NCI-H1694 treated with DMSO at 0.1 percent for 48 hours (cell line): ENCODE measurements around the gene SF3B5.
"Not testable (repeated sequence)": the region's sequence is repeated elsewhere in the genome, so short reads cannot be mapped to it uniquely, and the experiment has no call there.

ENCODE experiments used
- DNase-seq: peaks from one replicate; lab custom pipeline; 2025; lab: John Stamatoyannopoulos, UW

The SF3B5 gene

DNA sequence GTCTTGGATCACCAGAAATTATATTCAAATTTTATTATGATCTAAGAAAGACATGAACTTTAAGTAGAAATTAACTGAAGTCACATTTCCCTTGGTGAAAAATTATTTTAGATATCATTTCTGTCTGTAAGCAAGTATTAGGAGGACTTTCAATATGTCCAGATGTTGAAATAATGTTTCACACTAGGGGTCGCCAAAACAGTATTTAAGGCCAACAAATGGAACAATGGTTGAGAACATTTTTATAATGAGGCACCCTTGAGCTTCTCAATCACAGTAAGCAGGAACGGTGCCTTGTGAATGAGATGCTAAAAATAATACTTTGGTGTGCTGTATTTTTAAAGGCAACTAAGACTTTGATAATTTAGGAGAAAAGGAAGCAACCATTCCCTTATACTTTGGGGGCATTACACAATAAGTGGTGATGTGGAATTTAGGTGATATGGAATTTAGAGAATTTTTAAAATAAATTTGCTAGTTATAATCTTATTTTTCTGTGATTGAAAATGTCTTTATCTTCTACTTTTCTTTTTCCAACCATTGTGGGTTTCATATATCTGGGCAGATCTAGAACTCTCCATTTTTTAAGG lies 9.6 kb upstream of the SF3B5 start:
- peak; percentile 43 for DNase-seq

DNA sequence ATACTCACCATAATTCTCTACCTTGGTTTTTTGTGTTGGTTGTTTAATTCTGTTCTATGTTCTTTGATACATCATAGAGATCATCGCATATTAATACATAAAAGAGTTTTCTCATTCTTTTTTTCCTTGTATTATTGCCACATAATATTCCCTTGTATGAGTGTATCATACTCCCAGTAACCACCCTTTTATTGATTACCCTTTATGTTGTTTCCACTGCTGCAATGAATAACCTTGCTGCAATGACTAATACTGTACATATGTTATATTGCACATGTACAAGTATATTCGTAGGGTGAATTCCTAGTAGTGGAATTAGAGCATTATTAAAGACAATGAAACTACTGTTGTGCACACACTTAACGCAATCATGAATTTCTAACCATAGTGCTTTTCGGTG lies 9.1 kb upstream of the SF3B5 start:
- DNase-seq, result no peak

DNA sequence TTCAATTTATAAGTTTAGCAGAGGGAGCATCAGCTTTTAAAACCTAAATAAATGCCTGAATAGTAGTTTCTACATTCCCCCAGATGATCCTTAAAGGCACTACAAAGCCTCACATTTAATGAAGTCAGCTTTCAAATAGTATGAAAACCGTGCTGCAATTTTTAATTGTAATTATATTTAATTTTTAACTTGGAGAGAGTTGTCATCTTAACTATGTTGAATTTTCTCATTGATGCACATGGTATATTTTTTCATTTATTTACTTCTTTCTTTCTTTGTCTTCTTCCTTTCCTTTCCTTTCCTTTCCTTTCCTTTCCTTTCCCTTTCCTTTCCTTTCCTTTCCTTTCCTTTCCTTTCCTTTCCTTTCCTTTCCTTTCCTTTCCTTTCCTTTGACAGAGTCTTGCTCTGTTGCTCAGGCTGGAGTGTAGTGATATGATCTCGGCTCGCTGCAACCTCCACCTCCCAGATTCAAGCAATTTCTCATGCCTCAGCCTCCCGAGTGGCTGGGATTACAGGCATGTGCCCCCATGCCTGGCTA lies 7.7 kb upstream of the SF3B5 start:
- no peak for DNase-seq

DNA sequence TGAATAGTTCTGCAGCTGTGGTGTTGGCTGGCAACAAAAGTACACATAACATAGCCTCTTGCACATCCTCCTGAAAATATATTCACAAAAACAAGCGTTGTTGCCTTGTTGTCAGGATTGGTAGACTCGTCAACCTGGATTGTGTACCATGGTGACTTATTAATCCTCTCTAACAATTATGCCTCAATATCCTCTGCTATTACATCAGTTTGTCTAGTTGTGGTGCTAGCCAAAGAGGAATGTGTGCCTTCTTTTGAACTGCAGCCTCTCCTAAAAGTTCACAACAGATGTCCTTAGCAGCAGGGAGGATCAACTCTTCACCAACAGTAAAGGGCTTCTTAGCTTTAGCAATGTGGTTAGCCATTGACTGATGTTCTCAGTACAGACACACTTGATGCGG lies 3.6 kb upstream of the SF3B5 start:
- no peak for DNase-seq

DNA sequence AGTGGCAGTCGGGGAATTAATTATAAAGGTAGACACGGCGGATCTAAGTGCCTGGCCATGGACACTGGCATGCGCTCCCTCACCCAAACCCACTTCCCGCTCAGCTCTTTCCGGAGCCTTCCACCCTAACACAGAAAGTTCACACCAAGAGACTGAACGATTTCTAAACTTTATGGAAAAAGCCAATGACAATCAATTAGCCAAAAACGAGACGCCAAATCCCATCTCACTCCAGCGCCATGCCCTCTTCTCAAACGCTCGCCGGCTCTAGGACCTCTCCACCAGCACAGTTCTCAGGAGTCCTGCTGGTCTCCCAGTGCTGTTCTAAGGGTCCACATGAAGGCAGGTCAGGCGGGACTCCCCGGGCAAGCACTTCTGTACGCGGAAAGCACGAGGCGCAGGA lies 641 bp downstream of the SF3B5 start:
- DNase-seq, result no peak

DNA sequence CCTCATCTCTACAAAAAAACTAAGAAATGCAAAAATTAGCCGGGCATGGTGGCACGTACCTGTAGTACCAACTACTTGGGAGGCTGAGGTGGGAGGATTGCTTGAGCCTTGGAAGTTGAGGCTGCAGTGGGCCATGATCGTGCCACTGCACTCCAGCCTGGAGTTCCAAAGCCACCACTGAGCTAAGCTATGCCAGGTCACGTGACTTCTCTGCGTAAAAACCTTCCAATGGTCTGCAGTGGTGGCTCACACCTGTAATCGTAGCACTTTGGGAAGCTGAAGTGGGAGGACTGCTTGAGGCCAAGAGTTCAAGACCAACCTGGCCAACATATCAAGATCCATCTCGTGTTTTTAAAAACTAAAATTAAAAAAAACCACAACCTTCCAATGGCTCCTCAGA lies 1.7 kb downstream of the SF3B5 start:
- DNase-seq, result no peak

DNA sequence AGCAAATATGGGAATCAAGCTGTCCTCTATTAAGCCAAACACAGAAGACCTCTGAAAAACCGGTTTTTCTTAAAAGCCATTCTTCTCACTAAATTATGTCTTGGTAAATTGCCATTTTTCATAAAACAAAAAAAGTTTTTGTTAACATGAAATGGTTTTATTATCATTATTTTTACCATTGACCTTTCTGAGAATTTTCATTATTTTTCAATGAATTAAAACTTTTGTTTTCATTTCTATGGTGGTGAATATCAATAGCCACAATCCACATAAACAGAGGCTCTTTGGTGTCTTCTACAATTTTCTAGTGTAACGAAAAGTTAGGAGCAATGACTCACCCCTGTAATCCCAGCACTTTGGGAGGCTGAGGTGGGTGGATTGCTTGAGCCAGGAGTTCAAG lies 2.1 kb downstream of the SF3B5 start:
- DNase-seq, result no peak

DNA sequence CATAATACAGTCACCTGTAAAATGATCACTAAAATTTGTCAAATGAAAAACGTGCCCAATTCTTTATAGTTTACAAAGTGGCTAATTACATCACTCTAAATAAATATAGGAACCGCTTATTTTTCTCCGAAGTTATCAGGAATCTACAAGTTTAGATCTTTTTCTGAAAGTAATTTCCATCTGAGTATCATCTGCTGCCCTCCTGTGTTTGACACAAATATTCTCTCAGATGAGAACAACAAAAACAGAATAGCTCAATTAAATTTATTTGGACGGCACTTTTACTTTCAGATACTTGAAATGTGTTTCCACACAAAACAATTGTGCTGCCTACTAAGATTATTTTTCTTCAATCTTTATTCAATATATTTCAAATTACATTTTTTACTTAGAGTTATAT lies 5.0 kb downstream of the SF3B5 start:
- no peak for DNase-seq

DNA sequence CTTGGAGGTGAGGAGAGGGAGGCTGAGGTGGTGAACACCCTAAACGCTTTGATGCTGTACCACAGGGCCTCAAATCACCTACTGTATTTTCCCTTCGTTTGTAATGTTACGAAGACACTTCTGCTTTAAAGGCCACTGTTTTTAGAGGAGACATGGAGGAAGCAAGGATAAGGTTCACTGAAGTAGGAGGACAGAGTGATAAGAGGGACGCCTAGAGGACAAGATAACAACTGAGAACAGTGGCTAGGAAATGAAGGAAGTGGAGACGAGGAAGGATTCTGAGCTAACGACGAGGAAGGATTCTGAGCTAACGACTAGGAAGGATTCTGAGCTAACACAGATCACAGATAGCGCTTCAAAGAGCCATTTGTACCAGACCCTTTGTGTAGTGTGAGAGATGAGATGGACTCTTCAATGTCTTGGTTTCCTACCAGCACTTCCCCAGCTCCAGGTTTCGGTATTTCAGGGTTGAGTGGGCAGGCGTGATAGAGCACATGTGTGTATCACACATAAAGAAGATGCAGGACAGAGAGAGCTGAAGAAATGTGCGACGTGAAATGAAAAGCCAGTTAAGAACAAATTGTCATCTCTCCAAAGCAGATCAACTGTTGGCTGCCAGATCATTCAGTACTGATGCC lies 7.5 kb downstream of the SF3B5 start:
- DNase-seq, result no peak

DNA sequence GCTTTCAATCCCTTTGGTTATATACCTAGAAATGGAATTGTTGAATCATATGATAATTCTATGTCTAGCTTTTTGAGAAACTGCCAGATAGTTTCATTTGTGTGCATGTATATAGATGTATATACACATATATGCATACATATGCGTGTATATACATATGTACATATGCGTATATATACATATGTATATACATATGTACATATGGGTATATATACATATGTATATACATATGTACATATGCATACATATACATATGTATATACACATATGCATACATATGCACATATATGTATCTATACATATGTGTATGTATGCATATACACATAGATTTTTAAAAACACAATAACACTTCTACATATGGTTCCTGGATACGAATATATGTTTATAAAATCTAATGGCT lies 8.4 kb downstream of the SF3B5 start:
- no peak for DNase-seq

DNA sequence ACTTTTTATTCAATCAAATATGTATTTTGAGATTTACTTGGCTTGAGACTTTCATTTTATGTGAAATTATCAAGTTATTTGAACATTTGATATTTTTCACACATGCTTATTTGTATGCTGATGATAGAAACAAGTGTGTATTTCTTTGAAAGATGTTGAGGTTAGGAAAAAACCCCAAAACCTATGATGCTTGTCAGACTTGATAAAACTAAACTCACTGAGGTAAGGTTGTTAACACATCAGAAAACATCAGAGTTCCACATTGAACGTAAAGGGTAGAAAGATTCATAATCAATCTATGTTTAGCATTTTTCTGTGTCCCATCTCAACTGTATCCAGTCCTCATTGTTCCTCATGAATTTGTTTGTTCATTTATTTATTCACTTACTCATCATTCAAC lies 12.2 kb downstream of the SF3B5 start:
- no peak for DNase-seq

DNA sequence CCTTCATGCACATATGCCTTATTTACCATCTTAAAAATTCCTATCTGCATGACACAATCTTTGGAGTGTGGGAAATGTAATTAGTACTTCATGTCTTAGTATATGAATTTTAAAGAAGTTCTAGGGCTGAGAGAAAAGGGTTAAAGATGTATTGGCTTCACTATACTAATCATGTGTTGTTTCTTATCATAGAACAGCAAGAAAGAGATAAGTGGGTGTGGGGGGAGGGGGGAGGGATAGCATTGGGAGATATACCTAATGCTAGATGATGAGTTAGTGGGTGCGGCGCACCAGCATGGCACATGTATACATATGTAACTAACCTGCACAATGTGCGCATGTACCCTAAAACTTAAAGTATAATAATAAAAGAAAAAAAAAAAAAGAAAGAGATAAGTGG lies 13.0 kb downstream of the SF3B5 start:
- DNase-seq, result not testable (repeated sequence)

DNA sequence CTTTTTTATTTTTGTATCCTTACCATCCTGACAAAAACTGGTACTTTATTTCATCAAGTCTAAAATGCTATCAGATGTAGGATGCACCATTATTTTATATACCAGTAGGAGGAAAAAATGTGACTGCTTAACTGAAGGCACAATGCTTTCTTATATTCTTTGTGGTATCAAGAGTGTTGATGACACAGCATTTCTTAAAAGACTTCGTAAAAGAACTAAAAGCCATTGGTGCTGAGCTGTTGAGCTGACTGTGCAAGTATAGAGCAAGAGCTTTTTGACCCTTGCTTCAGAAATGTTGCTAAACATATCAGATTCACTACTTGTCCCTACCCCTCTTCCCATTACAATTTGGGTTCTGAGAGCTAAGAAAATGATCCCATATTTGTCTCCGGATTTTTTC lies 17.5 kb downstream of the SF3B5 start:
- no peak for DNase-seq

DNA sequence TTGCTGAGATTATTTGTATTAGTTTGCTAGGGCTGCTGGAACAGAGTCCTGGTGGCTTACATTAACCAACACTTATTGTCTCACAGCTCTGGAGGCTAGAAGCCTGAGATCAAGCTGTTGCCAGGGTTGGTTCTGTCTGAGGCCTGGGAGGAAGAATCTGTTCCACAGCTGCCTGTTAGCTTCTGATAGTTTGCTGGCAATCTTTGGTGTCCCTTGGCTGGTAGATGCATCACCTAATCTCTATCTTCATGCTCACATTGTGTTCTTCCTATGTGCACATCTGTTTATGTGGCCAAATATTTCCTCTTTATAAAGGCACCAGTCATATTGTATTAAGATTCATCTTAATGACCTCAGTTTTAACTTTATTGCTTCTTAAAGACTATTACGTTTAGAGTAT lies 19.5 kb downstream of the SF3B5 start:
- DNase-seq, result no peak

DNA sequence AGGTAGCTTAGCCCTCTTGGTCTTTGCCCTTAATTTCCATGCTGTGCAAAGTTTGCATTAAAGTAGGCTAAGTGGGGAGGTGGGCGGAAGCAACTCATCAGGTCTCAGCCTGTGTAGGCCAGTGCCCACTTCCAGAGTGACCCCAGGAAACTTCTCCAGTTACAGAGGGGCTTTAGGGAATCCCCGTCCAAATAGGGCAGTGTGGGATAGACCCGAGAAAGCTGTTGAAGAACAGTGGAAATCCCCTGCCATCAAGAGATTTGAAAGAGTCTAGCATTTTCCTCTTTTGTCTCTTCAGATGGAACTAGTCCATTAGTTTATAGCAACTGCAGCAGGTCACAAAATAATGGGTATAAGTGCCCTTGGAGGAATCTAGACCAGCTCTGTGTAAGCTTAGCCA lies 20.2 kb downstream of the SF3B5 start:
- DNase-seq, result no peak

DNA sequence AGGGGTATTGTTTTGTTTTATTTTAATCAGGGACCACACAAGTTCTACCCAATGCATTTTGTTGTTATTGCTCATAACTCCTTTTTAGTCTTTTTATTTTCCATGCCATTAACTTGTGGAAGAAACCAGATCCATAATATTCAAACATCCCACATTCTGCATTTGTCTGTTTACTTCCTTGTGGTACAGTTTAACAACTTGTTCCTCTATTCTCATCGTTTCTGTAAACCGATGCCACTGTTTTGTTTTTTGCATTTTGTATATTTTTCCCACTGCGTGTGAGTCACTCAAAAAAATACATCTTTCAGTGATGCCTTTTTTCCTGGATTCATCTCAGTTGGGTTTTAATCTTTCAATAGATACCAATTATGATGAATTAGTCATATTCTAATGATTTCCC lies 22.3 kb downstream of the SF3B5 start:
- no peak for DNase-seq

DNA sequence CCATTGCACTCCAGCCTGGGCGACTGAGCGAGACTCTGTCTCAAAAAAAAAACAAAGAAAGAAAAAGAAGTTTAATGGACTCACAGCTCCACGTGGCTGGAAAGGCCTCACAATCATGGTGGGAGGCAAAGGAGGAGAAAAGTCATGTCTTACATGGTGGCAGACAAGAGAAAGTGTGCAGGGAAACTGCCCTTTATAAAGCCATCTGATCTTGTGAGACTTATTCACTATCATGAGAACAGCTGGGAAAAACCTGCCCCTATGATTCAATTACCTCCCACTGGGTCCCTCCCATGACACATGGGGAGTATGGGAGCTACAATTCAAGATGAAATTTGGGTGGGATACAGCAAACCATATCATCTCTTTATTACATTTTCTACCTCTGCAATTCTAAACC lies 25.9 kb downstream of the SF3B5 start:
- no peak for DNase-seq

DNA sequence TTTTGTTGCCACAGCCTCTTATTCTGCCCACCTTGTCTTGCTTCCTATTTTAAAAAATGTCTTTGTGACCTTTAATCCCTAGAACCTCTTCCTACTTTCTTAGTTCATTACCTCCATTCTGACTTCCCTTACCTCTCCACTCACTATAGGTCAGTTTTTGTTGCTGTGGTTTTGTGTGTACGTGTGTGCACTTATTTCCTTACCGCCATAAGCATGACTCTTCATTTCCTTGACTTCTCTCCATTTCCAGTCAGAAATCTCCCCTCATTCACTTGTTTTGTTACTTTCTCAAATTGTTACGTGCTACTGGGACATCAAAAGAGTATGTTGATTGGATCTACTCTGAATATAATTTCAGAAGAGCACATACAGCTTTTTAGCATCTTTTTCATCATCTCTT lies 26.6 kb downstream of the SF3B5 start:
- no peak for DNase-seq

DNA sequence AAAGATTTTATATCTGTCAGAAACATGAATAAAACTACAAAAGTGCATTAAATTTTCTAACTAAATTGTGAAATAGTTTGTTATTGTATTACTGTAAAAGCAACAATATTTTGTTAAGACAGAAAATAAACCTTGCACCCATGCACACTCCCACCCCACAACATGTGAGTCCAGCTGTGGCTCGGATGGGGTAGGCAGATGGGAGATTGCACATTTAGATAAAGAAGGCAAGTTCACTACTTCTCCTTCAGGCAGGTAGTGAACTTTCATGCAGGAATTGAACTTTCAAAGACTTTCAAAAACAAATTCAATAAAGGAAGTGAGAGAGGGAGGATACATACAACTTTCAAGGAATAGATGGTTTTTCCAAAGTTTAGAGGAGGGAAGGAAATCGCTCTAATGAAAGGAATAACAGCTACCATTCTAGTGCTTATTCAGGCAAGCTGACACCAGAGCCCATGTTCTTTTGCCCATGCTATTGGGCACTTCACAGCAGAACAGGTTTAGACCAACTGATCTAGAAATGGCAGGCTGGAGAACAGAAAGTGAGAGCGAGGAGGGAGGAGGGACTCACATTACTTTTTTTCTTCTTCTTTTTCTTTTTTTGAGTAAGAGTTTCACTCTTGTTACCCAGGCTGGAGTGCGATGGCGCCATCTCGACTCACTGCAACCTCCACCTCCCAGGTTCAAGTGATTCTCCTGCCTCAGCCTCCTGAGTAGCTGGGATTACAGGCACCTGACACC lies 28.5 kb downstream of the SF3B5 start:
- DNase-seq, result no peak

DNA sequence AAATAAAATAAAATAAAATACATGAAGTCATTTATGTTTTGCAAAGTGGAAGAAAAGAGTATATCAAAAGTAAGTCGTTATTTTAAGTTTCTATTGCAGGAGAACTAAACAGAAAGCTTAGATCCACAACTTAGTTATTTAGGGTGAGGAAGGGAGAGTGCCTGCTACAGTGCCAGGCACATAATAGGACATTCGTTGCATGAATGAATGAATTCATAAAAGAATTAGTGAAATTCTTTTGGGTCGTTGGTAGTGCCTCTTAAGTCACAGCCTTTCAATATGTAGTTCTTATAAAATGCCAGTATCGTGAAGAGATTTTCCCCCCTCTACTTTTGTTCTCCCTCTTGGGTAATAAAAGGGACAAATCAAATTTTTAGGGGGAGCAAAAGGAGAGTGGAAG lies 29.1 kb downstream of the SF3B5 start:
- DNase-seq, result no peak

DNA sequence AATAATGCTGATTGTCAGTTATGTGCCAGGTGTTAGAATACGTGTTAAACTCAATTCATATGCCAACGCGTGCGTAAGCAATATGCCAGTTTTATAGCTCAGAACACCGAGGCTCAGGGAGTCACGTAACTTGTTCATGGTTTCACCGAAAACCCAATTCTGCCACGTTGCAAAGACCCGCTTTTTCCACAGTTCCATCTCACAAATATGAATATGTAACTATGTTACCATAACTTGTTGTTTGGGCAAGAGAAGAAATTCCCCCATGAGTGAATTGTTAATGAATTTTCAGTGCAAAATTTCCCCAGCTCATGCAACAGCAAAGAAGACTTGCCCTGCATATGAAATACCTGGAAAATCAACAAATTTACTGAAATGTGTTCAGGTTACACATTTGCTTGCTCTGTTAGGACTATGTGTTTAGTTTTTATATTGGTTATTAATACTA lies 30.1 kb downstream of the SF3B5 start:
- DNase-seq, result no peak

DNA sequence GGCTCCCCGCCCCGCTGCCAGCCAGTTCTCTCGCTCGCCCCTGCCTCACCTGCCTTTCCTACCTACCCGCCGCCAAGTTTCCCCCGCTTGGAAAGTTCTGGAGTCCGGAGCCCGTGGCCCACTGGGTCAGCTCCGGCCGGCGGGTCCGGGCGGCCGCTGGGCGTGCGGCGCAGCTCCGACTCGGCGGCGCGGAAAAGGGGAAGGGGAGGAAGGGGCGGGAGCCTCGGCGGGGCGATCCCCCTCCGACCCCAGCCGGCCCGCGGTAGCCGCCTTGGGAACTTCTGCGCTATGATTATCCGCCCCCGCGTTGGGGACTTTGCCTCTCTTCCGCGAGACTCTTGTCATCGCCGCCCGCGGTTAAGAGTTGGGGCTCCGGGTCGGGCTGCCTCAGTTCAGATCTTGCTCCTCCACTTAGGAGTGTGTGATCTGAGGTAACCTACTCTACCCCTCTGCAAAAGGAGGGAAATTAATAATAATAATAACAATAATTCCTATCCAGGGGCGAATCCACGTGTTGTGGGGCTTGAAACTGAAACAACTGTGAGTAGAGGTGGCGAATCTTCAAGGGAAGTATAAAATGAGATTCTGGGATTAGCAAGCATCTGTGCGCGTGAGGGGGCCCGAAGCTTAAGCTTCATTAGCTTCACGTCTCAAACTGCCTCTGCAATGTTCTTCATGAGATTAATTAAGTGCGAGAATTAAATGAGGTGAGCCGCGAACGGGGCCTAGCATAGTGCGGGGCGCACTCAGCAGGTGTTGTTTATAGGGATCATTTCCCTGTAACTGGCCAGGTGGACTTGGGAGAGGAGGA lies 30.8 kb downstream of the SF3B5 start:
- no peak for DNase-seq
